GM23248 (cell line): Measurements from ENCODE around the gene ANKS1B. TPM values are rescaled to one million over a fixed set of nuclear protein-coding genes. Genes with fewer than 3 reads are reported as not detected.

Experiments
- DNase-seq: peaks from one replicate; pipeline ENCODE4 v3.0.0-alpha.2; 2015
- H2AFZ ChIP-seq: fragments of 200-600 bp; sonication (generic); 2 replicates; pipeline ENCODE4 v1.6.1; 2016; ENCODE audit warnings: antibody characterized with exemption
- H3F3A ChIP-seq: fragments of 200-600 bp; sonication (generic); 2 replicates; pipeline ENCODE4 v1.6.1; 2016; ENCODE audit warnings: mild to moderate bottlenecking, antibody characterized with exemption, mixed run types; ENCODE audit not compliant: insufficient read depth
- H3K27ac ChIP-seq: fragments of 200-600 bp; sonication (generic); 2 replicates; pipeline ENCODE4 v1.5.1; 2016; ENCODE audit warnings: mild to moderate bottlenecking
- H3K27me3 ChIP-seq: fragments of 200-600 bp; sonication (generic); replicated peaks from 2 replicates; pipeline ENCODE4 v1.6.1; 2016; ENCODE audit warnings: mild to moderate bottlenecking; ENCODE audit not compliant: insufficient read depth
- H3K36me3 ChIP-seq: fragments of 200-600 bp; sonication (generic); 2 replicates; pipeline ENCODE4 v1.6.1; 2016; ENCODE audit warnings: low read depth, mild to moderate bottlenecking
- H3K4me1 ChIP-seq: fragments of 200-600 bp; sonication (generic); 2 replicates; pipeline ENCODE4 v1.6.1; 2016; ENCODE audit warnings: mild to moderate bottlenecking; ENCODE audit not compliant: insufficient read depth
- H3K4me2 ChIP-seq: fragments of 200-600 bp; sonication (generic); one replicate; pipeline ENCODE4 v1.6.1; 2016; ENCODE audit warnings: mild to moderate bottlenecking; ENCODE audit not compliant: unreplicated experiment
- H3K4me3 ChIP-seq: fragments of 200-600 bp; sonication (generic); 2 replicates; pipeline ENCODE4 v1.5.1; 2016; ENCODE audit warnings: mild to moderate bottlenecking
- H3K79me2 ChIP-seq: fragments of 200-600 bp; sonication (generic); 2 replicates; pipeline ENCODE4 v1.6.1; 2016; ENCODE audit warnings: mild to moderate bottlenecking; ENCODE audit not compliant: insufficient read depth
- H3K9ac ChIP-seq: fragments of 200-600 bp; sonication (generic); 2 replicates; pipeline ENCODE4 v1.6.1; 2016; ENCODE audit warnings: mild to moderate bottlenecking
- H3K9me2 ChIP-seq: fragments of 200-600 bp; sonication (generic); 2 replicates; pipeline ENCODE4 v1.6.1; 2016; ENCODE audit warnings: mixed run types, mild to moderate bottlenecking, moderate library complexity; ENCODE audit not compliant: insufficient read depth
- H3K9me3 ChIP-seq: fragments of 200-600 bp; sonication (generic); one replicate; pipeline ENCODE4 v1.6.1; 2017; ENCODE audit warnings: low read depth
- H4K20me1 ChIP-seq: fragments of 200-600 bp; sonication (generic); 2 replicates; pipeline ENCODE4 v1.6.0; 2016; ENCODE audit not compliant: insufficient read depth
- EZH2 ChIP-seq: fragments of 200-600 bp; sonication (generic); IDR thresholded peaks from 2 replicates; pipeline ENCODE4 v1.6.1; 2018; ENCODE audit warnings: antibody characterized with exemption, mild to moderate bottlenecking; ENCODE audit not compliant: insufficient read depth, poor library complexity, severe bottlenecking
- EZH2phosphoT487 ChIP-seq: fragments of 200-600 bp; sonication (generic); IDR thresholded peaks from 2 replicates; pipeline ENCODE4 v1.6.1; 2018; ENCODE audit warnings: antibody characterized with exemption, moderate library complexity, mild to moderate bottlenecking, low read depth; ENCODE audit not compliant: insufficient read depth
- WGBS, 2 experiments: methylation state at CpG; one replicate each; pipeline ENCODE4 v1.1.6; 2015 to 2017; ENCODE audit warnings: low lambda C conversion rate in 2 of 2, low coverage in 1 of 2; ENCODE audit errors: missing lambda C conversion rate in 2 of 2; 5-methylcytosine and 5-hydroxymethylcytosine counted together
- in situ Hi-C: fragments of 300-500 bp; cut with MboI; formaldehyde crosslinking; loops from 2 replicates; pipeline ENCODE4 v1.15.0; 2020
- polyA plus RNA-seq: library from polyadenylated mRNA; unstranded; fragments of >200 nt; fragmentation: Nextera tagmentation; extraction: Ambion mirVana; gene quantifications from 2 replicates; pipeline ENCODE4 v1.2.1, GENCODE V29; 2016
- total RNA-seq: library from RNA; depleted of rRNA; stranded (reverse); fragments of >200 nt; shearing (Covaris generic); gene quantifications from 2 replicates; pipeline ENCODE4 v1.2.3, GENCODE V29; 2014

The ANKS1B gene
- total and polyA plus RNA-seq, 2 experiments from 2014 or later: not detected

GRCh38 chr12:99455350-99456035, 529.2 kb downstream of the ANKS1B start:
- in situ Hi-C loops: no loop called here
- Histone ChIP-seq H3K79me2 (no peaks in the 10 kb centered on the region), H3K27me3 (no peaks in the 10 kb centered on the region), H3K9me3 (no peaks in the 10 kb centered on the region), H3K27ac (no peak overlapping the region), H3F3A (peaks cover 3% of the 10 kb centered on the region), H3K36me3 (no peaks in the 10 kb centered on the region), H3K9me2 (no peaks in the 10 kb centered on the region), H3K4me1 (peaks cover 26% of the 10 kb centered on the region), H2AFZ (no peak overlapping the region), H3K4me3 (no peak overlapping the region), H3K9ac (no peak overlapping the region), H3K4me2 (peak overlapping the region; percentile 38), H4K20me1 (no peaks in the 10 kb centered on the region)
- no peak for TF ChIP-seq EZH2phosphoT487
- TF ChIP-seq EZH2: no peak
- 35 to 39% methylated on average over 3 to 4 of the region's 4 CpGs for WGBS, 2 experiments
- DNase-seq: peak; percentile 88

GRCh38 chr12:99454539-99455172, 530.1 kb downstream of the ANKS1B start:
- H3K36me3 ChIP-seq: no peaks in the 10 kb centered on the region
- no peak overlapping the region for H3K9ac ChIP-seq
- no peaks in the 10 kb centered on the region for H4K20me1 ChIP-seq
- no peaks in the 10 kb centered on the region for H3K79me2 ChIP-seq
- TF ChIP-seq EZH2 (no peak), EZH2phosphoT487 (no peak)
- no peak overlapping the region for H3K27ac ChIP-seq
- no peak overlapping the region for H3K4me3 ChIP-seq
- in situ Hi-C loops: no loop called here
- H3K27me3 ChIP-seq: no peaks in the 10 kb centered on the region
- peak; percentile 2 for DNase-seq
- H3K4me1 ChIP-seq: peaks cover 26% of the 10 kb centered on the region
- no peak overlapping the region for H2AFZ ChIP-seq
- WGBS, 2 experiments: 47 to 48% methylated on average over 2 of the region's 2 CpGs
- peak overlapping the region; percentile 38 for H3K4me2 ChIP-seq
- H3K9me2 ChIP-seq: no peaks in the 10 kb centered on the region
- no peaks in the 10 kb centered on the region for H3K9me3 ChIP-seq
- H3F3A ChIP-seq: peaks cover 3% of the 10 kb centered on the region

GRCh38 chr12:99453836-99454538, 530.7 kb downstream of the ANKS1B start:
- no peak for TF ChIP-seq EZH2phosphoT487
- TF ChIP-seq EZH2: no peak
- WGBS, 2 experiments: 16 to 19% methylated on average over 2 of the region's 2 CpGs
- Histone ChIP-seq H3K27me3 (no peaks in the 10 kb centered on the region), H2AFZ (peak overlapping the region; percentile 72; the same call in 1 of the 2 replicates), H3K9me3 (no peaks in the 10 kb centered on the region), H3K36me3 (no peaks in the 10 kb centered on the region), H4K20me1 (no peaks in the 10 kb centered on the region), H3K4me2 (peak overlapping the region; percentile 66), H3K4me1 (peaks cover 26% of the 10 kb centered on the region), H3K79me2 (no peaks in the 10 kb centered on the region), H3K9ac (0 out of 2 replicates have a peak overlapping the region, but pooled peaks have one; percentile 43), H3K9me2 (no peaks in the 10 kb centered on the region), H3K4me3 (peak overlapping the region; percentile 43), H3F3A (peaks cover 3% of the 10 kb centered on the region), H3K27ac (peak overlapping the region; percentile 70)
- in situ Hi-C loops: no loop called here
- peak; percentile 23 for DNase-seq

DNA sequence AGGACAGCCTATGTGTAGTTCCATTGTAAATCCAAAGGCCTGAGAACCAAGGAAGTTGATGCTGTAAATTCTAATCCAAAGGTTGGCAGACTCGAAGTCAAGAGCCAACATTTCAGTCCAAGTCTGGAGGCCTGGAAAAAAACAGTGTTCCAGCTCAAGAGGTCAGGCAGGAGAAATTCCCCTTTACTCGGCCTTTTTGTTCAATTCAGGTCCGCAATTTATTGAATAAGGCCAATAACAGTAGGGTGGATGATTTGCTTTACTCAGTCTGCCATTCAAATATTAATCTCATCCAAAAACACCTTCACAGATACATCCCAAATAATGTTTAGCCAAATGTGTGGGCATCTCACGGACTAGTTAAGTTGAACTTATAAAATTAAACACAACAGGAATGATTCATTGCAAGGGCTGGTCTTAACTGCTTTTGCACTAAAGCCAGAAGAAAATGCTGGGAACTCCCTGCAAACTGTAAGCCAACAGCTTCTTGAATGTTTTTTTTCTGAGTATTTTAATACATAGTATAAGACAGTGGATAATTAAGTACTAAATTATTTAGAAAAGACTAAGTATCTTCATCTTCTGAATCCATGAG, 534.6 kb downstream of the ANKS1B start:
- WGBS, 2 experiments: 14 to 16% methylated on average over 4 of the region's 4 CpGs
- Histone ChIP-seq H3K9ac (no peak overlapping the region), H3K4me1 (peaks cover 20% of the 10 kb centered on the region), H3K9me2 (no peaks in the 10 kb centered on the region), H3K27ac (no peak overlapping the region), H3K4me3 (no peak overlapping the region), H3K36me3 (no peaks in the 10 kb centered on the region), H3K79me2 (no peaks in the 10 kb centered on the region), H3K4me2 (no peak overlapping the region), H4K20me1 (no peaks in the 10 kb centered on the region), H3F3A (peaks cover 3% of the 10 kb centered on the region), H3K27me3 (no peaks in the 10 kb centered on the region), H3K9me3 (no peaks in the 10 kb centered on the region), H2AFZ (no peak overlapping the region)
- TF ChIP-seq EZH2: no peak
- no peak for TF ChIP-seq EZH2phosphoT487
- DNase-seq: peak; percentile 42
- in situ Hi-C loops: no loop called here
